Motor neuron (in vitro differentiated cells): ENCODE results near the gene NLRP8. TPM values are rescaled to one million over a fixed set of nuclear protein-coding genes. Genes with fewer than 3 reads are reported as not detected.
"Not testable (repeated sequence)": the region's sequence is repeated elsewhere in the genome, so short reads cannot be mapped to it uniquely, and the experiment has no call there.

Source experiments
- ATAC-seq, 8 experiments: fragments of 200-7000 bp; cut with Tn5 transposase; replicated peaks in 6 of 8; 2 replicates each; pipeline ENCODE4 v1.8.0; 2021; ENCODE audit warnings: mild to moderate bottlenecking in 8 of 8, moderate library complexity in 8 of 8
- H3K27ac ChIP-seq, 2 donors: fragments of 250-450 bp; sonication (Bioruptor Pico); 2 replicates each; pipeline ENCODE4 v1.9.0; 2021; ENCODE audit warnings: antibody characterized with exemption in 2 of 2, mild to moderate bottlenecking in 2 of 2, moderate library complexity in 1 of 2
- H3K4me1 ChIP-seq, 2 donors: fragments of 250-450 bp; sonication (Bioruptor Pico); replicated peaks in 1 of 2; 2 replicates each; pipeline ENCODE4 v1.6.1; 2021; ENCODE audit warnings: antibody characterized with exemption in 2 of 2, mild to moderate bottlenecking in 2 of 2, moderate library complexity in 1 of 2
- H3K4me3 ChIP-seq, 5 donors: fragments of 250-450 bp; sonication (Bioruptor Pico); 2 replicates each; pipeline ENCODE4 v1.9.0; 2021; ENCODE audit warnings: antibody characterized with exemption in 5 of 5, mild to moderate bottlenecking in 5 of 5, moderate library complexity in 4 of 5
- WGBS, 10 experiments: fragments of 450-650 bp; shearing (Covaris generic); methylation state at CpG; one replicate each; pipeline ENCODE4 v1.0.0; 2022; 5-methylcytosine and 5-hydroxymethylcytosine counted together
- in situ Hi-C, 9 experiments: fragments of 400-800 bp; cut with MboI; loops; one replicate each; pipeline ENCODE4 v1.15.0; 2021; ENCODE audit warnings: low sequenced_read_pairs in 9 of 9, low pct_unique_long_range_greater_than_20kb in 2 of 9; ENCODE audit not compliant: unreplicated experiment in 9 of 9
- total RNA-seq, 8 experiments: library from RNA; unstranded; fragments of 300-600 nt; gene quantifications; 2 replicates each; pipeline versions ENCODE4 v1.2.3 to v1.2.4, GENCODE V29; 2022

The NLRP8 gene
- total RNA-seq = under 1 TPM in 3 of 8 experiments, not detected in 5; 0.04 to 0.28 (median 0.14) TPM

GRCh38 chr19:55947532-55947931 lies at the start of gene NLRP8:
TSS of gene NLRP8 (plus strand) at chr19:55947832.
- in situ Hi-C loops = no loop called here
- WGBS, 10 experiments = 7 to 83% (median 24%) methylated on average over 1 to 8 of the region's 8 CpGs

DNA sequence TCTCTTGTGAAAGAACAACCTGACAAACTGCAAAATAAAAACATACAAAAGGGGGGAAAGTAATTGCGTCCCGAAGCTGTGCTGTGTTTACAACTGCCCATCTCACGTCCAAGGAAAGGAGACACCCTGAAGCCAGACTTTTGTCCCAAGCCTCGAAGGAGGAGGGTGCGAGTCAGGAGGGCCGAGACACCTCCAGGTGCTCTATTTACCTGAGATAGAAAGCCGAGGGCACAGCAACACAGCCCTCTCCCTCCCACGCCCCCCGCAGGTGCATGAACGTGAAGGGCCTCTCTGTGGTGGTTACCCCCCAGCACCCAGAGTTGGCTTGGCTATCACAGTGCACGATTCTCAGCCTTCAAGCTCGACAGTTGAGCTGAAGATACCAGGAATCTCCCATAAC lies 48.7 kb upstream of the NLRP8 start:
- Histone ChIP-seq H3K27ac (no peak overlapping the region), H3K4me1 (no peaks in the 10 kb centered on the region), H3K4me3 (no peak overlapping the region)
- ATAC-seq = no peak
- in situ Hi-C loops = no loop called here
- 0 to 30% (median 10%) methylated on average over 1 to 4 of the region's 12 CpGs; no CpG with 5 or more reads in 4 of the 10 experiments for WGBS, 10 experiments

More at GRCh38 chr19:55947532-55947931, at the start of gene NLRP8:
- Histone ChIP-seq H3K4me1 (no peaks in the 10 kb centered on the region), H3K4me3 (no peak within 1 kb of the TSS), H3K27ac (no peak within 1 kb of the TSS)
- ATAC-seq = no peak

DNA sequence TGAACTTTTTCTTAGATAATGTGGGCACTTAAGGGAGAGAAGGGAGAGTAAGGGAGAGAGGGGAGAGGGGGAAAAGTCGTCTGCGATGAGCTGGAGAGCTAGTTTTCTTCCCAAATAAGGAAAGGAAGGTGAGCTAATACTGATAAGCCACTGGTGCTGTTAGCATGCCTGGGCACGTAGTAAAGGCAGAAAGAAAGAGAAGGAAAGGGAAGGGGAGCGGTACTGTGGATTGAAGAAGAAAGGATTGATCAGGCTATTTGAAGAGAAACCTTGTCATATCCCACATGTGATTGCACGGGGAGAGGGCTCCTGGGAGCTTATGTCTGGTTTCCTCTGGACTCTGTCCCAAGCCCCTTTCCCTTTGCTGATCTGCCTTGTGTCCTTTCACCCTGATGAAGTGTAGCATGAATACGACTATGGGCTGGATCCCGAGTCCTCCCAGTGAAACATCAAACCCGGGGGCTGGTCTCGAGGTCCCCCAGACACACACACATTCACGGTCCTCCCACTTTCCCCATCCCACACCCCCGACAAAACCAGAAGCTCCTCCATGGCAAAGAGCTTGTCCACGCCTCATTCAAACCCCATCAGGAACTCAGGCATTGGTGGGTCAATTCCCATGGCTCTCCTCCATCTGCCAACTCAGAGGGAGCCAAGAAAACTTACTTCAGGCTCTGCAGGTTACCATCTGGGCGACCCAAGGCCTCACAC lies 46.1 kb upstream of the NLRP8 start:
- no peaks in the 10 kb centered on the region for H3K4me1 ChIP-seq
- H3K27ac ChIP-seq = no peak overlapping the region
- in situ Hi-C loops = no loop called here
- WGBS, 10 experiments = 4 to 43% (median 20%) methylated on average over 2 to 8 of the region's 13 CpGs; no CpG with 5 or more reads in 1 of the 10 experiments
- no peak overlapping the region for H3K4me3 ChIP-seq
- ATAC-seq = no peak

GRCh38 chr19:55902080-55902751 lies 45.4 kb upstream of the NLRP8 start:
- 0 to 63% (median 20%) methylated on average over 1 to 5 of the region's 9 CpGs; no CpG with 5 or more reads in 1 of the 10 experiments for WGBS, 10 experiments
- in situ Hi-C loops = no loop called here
- Histone ChIP-seq H3K4me3 (no peak overlapping the region), H3K4me1 (no peaks in the 10 kb centered on the region), H3K27ac (no peak overlapping the region)
- ATAC-seq = no peak

GRCh38 chr19:55907286-55907685 lies 40.3 kb upstream of the NLRP8 start:
- no peak overlapping the region for H3K27ac ChIP-seq
- H3K4me1 ChIP-seq = no peaks in the 10 kb centered on the region
- WGBS, 10 experiments = 0 to 40% (median 28%) methylated on average over 1 to 7 of the region's 7 CpGs; no CpG with 5 or more reads in 1 of the 10 experiments
- H3K4me3 ChIP-seq = no peak overlapping the region
- ATAC-seq = no peak
- in situ Hi-C loops = no loop called here

- H3K4me1 ChIP-seq = no peaks in the 10 kb centered on the region
- 20 to 71% (median 38%) methylated on average over 1 to 3 of the region's 3 CpGs; no CpG with 5 or more reads in 3 of the 10 experiments for WGBS, 10 experiments
- in situ Hi-C loops = no loop called here
- no peak overlapping the region for H3K4me3 ChIP-seq
- no peak overlapping the region for H3K27ac ChIP-seq
- no peak for ATAC-seq
These were observed 39.9 kb upstream of the NLRP8 start for GRCh38 chr19:55907746-55908145.

DNA sequence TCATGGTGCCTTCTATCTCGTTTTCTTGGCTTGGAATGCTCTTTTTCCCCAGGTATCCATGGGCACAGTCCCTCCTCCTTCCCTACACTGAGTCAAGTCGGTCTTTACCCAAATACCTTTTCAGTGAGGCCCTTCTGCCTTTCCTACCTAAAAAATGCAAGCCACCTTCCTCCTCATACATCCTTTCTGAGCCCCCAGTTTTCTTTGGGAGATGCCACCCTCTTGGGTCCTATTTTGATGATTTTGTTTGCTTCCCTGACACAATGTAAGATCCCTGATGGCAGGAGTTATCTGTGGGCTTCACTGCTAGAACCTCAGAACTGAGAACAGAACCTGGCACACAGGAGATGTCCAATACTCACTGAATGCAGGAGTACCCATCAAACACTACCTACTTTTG lies 37.8 kb upstream of the NLRP8 start:
- no peak overlapping the region for H3K27ac ChIP-seq
- no peaks in the 10 kb centered on the region for H3K4me1 ChIP-seq
- WGBS, 10 experiments = 0% methylated on average over 1 to 2 of the region's 2 CpGs; no CpG with 5 or more reads in 4 of the 10 experiments
- in situ Hi-C loops = no loop called here
- H3K4me3 ChIP-seq = no peak overlapping the region
- ATAC-seq = no peak

- no peak for ATAC-seq
- 0 to 80% (median 31%) methylated on average over 1 to 5 of the region's 7 CpGs; no CpG with 5 or more reads in 2 of the 10 experiments for WGBS, 10 experiments
- in situ Hi-C loops = no loop called here
- H3K27ac ChIP-seq = no peak overlapping the region
- no peaks in the 10 kb centered on the region for H3K4me1 ChIP-seq
- H3K4me3 ChIP-seq = no peak overlapping the region
These were observed 34.7 kb upstream of the NLRP8 start for GRCh38 chr19:55912916-55913315.

DNA sequence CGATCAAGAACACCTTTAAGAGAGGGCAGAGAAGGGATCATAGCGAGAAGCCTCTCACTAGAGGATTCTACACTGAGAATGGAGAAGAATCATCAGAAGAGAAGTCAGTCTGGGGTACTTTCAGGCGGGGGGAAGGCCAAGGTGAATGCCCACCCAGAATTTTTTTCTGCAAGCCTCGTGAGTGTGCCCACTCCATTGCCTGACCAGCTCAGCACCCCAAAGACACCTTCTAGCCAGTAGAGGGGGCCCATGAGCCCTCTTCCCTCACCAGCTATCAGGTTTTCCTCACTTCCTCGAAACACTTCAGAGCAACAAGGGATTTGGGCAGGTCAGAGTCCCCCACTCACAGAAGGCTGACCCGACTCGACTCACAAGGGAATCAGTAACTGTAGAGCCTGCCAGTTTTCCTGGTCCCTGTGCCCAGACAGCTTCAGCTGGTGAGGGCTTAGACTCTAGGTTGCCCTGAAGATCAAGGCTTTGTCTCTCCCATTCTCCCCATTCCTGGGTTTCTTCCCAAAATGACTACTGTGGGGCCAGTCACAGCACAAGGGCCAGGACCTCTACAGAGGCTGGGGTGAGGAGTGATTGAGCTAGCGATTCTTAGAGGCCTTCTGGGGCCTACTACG lies 33.9 kb upstream of the NLRP8 start:
- no peak for ATAC-seq
- 8 to 54% (median 14%) methylated on average over 2 to 6 of the region's 9 CpGs; no CpG with 5 or more reads in 1 of the 10 experiments for WGBS, 10 experiments
- Histone ChIP-seq H3K4me3 (no peak overlapping the region), H3K27ac (no peak overlapping the region), H3K4me1 (no peaks in the 10 kb centered on the region)
- in situ Hi-C loops = no loop called here

DNA sequence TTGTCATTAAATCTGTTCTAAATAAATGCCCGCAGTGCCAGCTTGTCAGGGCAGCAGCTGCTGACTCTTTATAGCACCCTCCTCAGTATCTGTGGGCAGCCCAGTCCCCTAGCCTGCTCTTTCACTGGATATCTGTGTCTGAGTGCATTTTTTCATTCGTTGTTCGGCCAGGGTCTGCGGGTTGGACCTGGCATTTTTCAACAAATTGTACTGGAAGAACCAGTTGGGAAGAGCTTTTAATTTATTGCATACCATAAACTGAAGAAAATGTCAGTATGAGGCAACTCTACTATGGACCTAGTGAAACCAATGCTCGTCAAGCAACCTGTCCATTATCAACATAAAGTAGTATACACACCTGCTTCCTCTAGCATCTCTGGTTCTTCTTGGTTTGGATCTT lies 24.1 kb upstream of the NLRP8 start:
- Histone ChIP-seq H3K4me3 (no peak overlapping the region), H3K4me1 (no peaks in the 10 kb centered on the region), H3K27ac (no peak overlapping the region)
- ATAC-seq = no peak
- in situ Hi-C loops = no loop called here
- 0 to 67% (median 19%) methylated on average over 1 to 5 of the region's 5 CpGs; no CpG with 5 or more reads in 2 of the 10 experiments for WGBS, 10 experiments

GRCh38 chr19:55927991-55928390 lies 19.6 kb upstream of the NLRP8 start:
- in situ Hi-C loops = no loop called here
- ATAC-seq = no peak
- 0 to 80% (median 20%) methylated on average over 1 to 5 of the region's 8 CpGs; no CpG with 5 or more reads in 2 of the 10 experiments for WGBS, 10 experiments
- no peak overlapping the region for H3K4me3 ChIP-seq
- H3K4me1 ChIP-seq = no peaks in the 10 kb centered on the region
- H3K27ac ChIP-seq = no peak overlapping the region

DNA sequence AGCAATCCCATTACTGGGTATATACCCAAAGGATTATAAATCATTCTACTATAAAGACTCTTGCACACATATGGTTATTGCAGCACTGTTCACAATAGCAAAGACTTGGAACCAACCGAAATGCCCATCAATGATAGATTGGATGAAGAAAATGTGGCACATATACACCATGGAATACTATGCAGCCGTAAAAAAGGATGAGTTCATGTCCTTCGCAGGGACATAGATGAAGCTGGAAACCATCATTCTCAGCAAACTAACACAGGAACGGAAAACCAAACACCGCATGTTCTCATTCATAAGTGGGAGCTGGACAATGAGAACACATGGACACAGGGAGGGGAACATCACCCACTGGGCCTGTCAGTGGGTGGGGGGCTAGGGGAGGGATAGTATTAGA lies 18.4 kb upstream of the NLRP8 start:
- ATAC-seq, H3K27ac ChIP-seq, H3K4me3 ChIP-seq, in situ Hi-C loops, H3K4me1 ChIP-seq: not testable (repeated sequence)
- WGBS, 10 experiments = 0 to 64% methylated on average over 1 to 5 of the region's 5 CpGs; no CpG with 5 or more reads in 8 of the 10 experiments

- 29 to 76% (median 53%) methylated on average over 4 to 10 of the region's 14 CpGs; no CpG with 5 or more reads in 3 of the 10 experiments for WGBS, 10 experiments
- in situ Hi-C loops = no loop called here
- no peak for ATAC-seq
- H3K27ac ChIP-seq = no peak overlapping the region
- no peak overlapping the region for H3K4me3 ChIP-seq
- H3K4me1 ChIP-seq = no peaks in the 10 kb centered on the region
These were observed 16.6 kb upstream of the NLRP8 start for GRCh38 chr19:55930996-55931515.
